Left lobe of liver (tissue), 1 donor: ENCODE results near the gene ADAMTS8. TPM values are rescaled to one million over a fixed set of nuclear protein-coding genes. Genes with fewer than 3 reads are reported as not detected.

Source experiments
- total RNA-seq: library from RNA; stranded (reverse); gene quantifications from one replicate; pipeline ENCODE4 v1.2.1, GENCODE V29; 2021
- donor health status: DM: no; HTN: yes; CAD: no.

The ADAMTS8 gene
- total RNA-seq, 1 donor from 2014 or later, result 0.15 TPM

Other genes starting within 250 kb of the ADAMTS8 start
- gene ZBTB44, start 113.7 kb downstream of the ADAMTS8 start, total RNA-seq, result 17.1 TPM
- gene ADAMTS15, start 20.0 kb upstream of the ADAMTS8 start, total RNA-seq, result 0.15 TPM